Measurements from ENCODE around the gene PAM16.

The PAM16 gene

DNA sequence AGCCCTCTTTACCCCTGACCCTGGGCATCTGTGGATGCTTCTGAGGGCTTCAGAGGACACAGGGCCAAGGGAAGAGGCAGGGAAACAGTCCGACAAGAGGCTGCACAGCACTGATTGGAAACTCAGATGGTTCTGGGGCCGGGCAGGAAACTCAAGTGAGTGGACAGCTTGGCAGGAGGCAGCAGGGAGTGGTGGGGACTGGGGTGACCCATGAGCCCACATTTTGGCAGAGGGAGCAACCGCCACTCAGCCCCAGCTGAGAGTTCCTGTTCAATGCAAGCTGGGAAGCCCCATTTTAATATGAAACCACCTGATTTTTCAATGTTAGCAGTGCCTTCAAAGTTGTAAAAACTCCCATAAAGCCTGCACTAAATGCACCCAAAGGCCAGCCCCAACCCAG lies 19.0 kb upstream of the PAM16 start:
- Histone ChIP-seq H3K9me3 (ENCODE audit: control insufficient read depth, low read length) (no peaks in the 10 kb centered on the region), H3K4me2 (ENCODE audit: low read length) (no peak overlapping the region), H3K4me3 (ENCODE audit: low read depth, low read length) (no peak overlapping the region), H3K9ac (no peak overlapping the region), H3K27me3 (ENCODE audit: control insufficient read depth, insufficient read depth, low read length) (no peaks in the 10 kb centered on the region), H3K4me1 (peaks cover 19% of the 10 kb centered on the region), H2AFZ (no peak overlapping the region), H3K36me3 (ENCODE audit: control insufficient read depth, insufficient read depth, low read length) (no peaks in the 10 kb centered on the region), H3K79me2 (peaks cover 12% of the 10 kb centered on the region), H3K27ac (peak overlapping the region; percentile 34)
- TF ChIP-seq, protein P1, sequence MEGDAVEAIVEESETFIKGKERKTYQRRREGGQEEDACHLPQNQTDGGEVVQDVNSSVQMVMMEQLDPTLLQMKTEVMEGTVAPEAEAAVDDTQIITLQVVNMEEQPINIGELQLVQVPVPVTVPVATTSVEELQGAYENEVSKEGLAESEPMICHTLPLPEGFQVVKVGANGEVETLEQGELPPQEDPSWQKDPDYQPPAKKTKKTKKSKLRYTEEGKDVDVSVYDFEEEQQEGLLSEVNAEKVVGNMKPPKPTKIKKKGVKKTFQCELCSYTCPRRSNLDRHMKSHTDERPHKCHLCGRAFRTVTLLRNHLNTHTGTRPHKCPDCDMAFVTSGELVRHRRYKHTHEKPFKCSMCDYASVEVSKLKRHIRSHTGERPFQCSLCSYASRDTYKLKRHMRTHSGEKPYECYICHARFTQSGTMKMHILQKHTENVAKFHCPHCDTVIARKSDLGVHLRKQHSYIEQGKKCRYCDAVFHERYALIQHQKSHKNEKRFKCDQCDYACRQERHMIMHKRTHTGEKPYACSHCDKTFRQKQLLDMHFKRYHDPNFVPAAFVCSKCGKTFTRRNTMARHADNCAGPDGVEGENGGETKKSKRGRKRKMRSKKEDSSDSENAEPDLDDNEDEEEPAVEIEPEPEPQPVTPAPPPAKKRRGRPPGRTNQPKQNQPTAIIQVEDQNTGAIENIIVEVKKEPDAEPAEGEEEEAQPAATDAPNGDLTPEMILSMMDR (IDR thresholded peaks at IDR 0.05): no peak

DNA sequence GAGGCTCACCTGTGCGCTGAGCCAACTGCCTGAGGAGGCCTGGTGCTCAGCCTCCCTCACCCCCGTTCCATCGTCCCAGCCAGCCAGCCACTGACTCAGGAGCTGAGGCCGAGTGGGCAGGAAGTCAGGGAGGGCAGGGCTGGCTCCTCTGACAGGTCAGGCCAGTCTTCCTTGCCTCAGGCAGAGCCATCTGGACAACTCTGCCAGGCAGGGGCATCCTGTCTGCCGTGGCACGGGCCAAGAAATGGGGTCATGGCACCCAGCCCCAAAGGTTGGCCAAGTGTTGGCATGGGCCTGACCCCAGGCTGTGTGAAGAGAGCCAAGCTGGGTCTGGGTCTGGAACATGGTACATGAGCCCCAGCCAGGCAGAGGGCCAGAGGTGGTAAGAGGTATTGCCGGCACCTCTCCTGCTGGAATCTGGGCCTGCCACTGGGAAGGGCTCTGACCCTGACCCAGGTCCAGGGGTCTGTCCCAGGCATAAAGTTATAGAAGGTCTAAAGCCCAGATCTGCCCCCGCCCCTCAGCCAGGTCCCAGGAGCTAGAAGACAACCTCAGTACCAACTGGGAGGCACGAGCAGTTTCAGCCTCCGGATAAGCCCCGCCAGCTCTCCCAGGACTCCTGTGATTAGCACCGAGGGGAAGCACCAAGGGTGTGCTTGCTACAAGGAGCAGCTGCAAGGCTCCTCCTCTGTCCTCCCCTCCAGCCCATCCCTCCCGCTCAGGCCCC lies 18.0 kb upstream of the PAM16 start:
- no peaks in the 10 kb centered on the region for H3K36me3 ChIP-seq (ENCODE audit: control insufficient read depth, insufficient read depth, low read length)
- H3K4me1 ChIP-seq: peaks cover 19% of the 10 kb centered on the region
- H2AFZ ChIP-seq: no peak overlapping the region
- no peak overlapping the region for H3K4me2 ChIP-seq (ENCODE audit: low read length)
- no peak overlapping the region for H3K27ac ChIP-seq
- H3K9ac ChIP-seq: no peak overlapping the region
- no peaks in the 10 kb centered on the region for H3K27me3 ChIP-seq (ENCODE audit: control insufficient read depth, insufficient read depth, low read length)
- peaks cover 12% of the 10 kb centered on the region for H3K79me2 ChIP-seq
- TF ChIP-seq, protein P1 (IDR thresholded peaks at IDR 0.05): no peak
- no peaks in the 10 kb centered on the region for H3K9me3 ChIP-seq (ENCODE audit: control insufficient read depth, low read length)
- H3K4me3 ChIP-seq (ENCODE audit: low read depth, low read length): no peak overlapping the region

DNA sequence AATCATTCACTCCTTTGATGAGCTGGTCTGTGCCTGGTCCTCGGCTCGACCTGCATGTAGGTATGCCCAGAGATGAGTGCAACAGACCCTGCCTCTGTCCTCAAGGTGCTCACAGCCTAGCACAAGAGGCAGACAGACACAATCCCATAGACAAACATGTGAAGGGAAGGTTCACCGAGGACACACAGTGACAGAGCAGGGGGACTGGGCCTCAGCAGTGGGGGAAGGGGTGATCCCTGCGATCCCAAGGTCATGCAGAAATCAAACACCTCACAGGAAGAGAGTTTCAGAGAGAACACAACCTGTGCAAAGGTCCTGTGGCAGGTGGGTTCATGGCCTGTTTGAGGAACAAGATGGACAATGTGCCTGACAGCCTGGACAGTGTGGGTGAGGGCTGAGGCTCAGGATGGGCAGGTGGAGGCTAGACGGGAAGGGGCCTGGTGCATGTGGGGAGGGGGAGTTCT lies 16.3 kb upstream of the PAM16 start:
- no peak overlapping the region for H3K27ac ChIP-seq
- no peak overlapping the region for H3K4me2 ChIP-seq (ENCODE audit: low read length)
- H3K9me3 ChIP-seq (ENCODE audit: control insufficient read depth, low read length): no peaks in the 10 kb centered on the region
- H3K9ac ChIP-seq: no peak overlapping the region
- TF ChIP-seq, protein P1 (IDR thresholded peaks at IDR 0.05): no peak
- H3K4me1 ChIP-seq: peaks cover 5% of the 10 kb centered on the region
- peaks cover 12% of the 10 kb centered on the region for H3K79me2 ChIP-seq
- H2AFZ ChIP-seq: no peak overlapping the region
- no peaks in the 10 kb centered on the region for H3K27me3 ChIP-seq (ENCODE audit: control insufficient read depth, insufficient read depth, low read length)
- H3K36me3 ChIP-seq (ENCODE audit: control insufficient read depth, insufficient read depth, low read length): no peaks in the 10 kb centered on the region
- H3K4me3 ChIP-seq (ENCODE audit: low read depth, low read length): no peak overlapping the region

- H3K9me3 ChIP-seq (ENCODE audit: control insufficient read depth, low read length): no peaks in the 10 kb centered on the region
- no peak overlapping the region for H3K4me3 ChIP-seq (ENCODE audit: low read depth, low read length)
- no peak overlapping the region for H3K4me2 ChIP-seq (ENCODE audit: low read length)
- no peak overlapping the region for H3K27ac ChIP-seq
- H2AFZ ChIP-seq: no peak overlapping the region
- no peaks in the 10 kb centered on the region for H3K27me3 ChIP-seq (ENCODE audit: control insufficient read depth, insufficient read depth, low read length)
- TF ChIP-seq, protein P1 (IDR thresholded peaks at IDR 0.05): no peak
- H3K79me2 ChIP-seq: peaks cover 12% of the 10 kb centered on the region
- H3K4me1 ChIP-seq: no peaks in the 10 kb centered on the region
- H3K9ac ChIP-seq: no peak overlapping the region
- no peaks in the 10 kb centered on the region for H3K36me3 ChIP-seq (ENCODE audit: control insufficient read depth, insufficient read depth, low read length)
Observed at GRCh38 chr16:4366016-4366415, 14.9 kb upstream of the PAM16 start.

GRCh38 chr16:4365615-4366014 lies 14.5 kb upstream of the PAM16 start:
- no peak overlapping the region for H3K4me3 ChIP-seq (ENCODE audit: low read depth, low read length)
- TF ChIP-seq, protein P1 (IDR thresholded peaks at IDR 0.05): no peak
- H3K9ac ChIP-seq: no peak overlapping the region
- no peaks in the 10 kb centered on the region for H3K36me3 ChIP-seq (ENCODE audit: control insufficient read depth, insufficient read depth, low read length)
- H3K4me2 ChIP-seq (ENCODE audit: low read length): no peak overlapping the region
- no peaks in the 10 kb centered on the region for H3K27me3 ChIP-seq (ENCODE audit: control insufficient read depth, insufficient read depth, low read length)
- peaks cover 12% of the 10 kb centered on the region for H3K79me2 ChIP-seq
- no peaks in the 10 kb centered on the region for H3K9me3 ChIP-seq (ENCODE audit: control insufficient read depth, low read length)
- no peak overlapping the region for H3K27ac ChIP-seq
- no peak overlapping the region for H2AFZ ChIP-seq
- no peaks in the 10 kb centered on the region for H3K4me1 ChIP-seq
